ENCODE data around the gene LRRC34. TPM values are rescaled to one million over a fixed set of nuclear protein-coding genes. Genes with fewer than 3 reads are reported as not detected.

LRRC34 gene
- total RNA-seq, 6 donors from 2014 or later, result 0.78 to 12.9 (median 3.9) TPM

- peak; percentile 71 to 94 for DNase-seq
- H3K4me1 ChIP-seq, result peaks cover 0 to 9% (median 5%) of the 10 kb centered on the region in 4 donors
- peak; percentile 8 to 16 for TF ChIP-seq POLR2AphosphoS5 (IDR thresholded peaks at IDR 0.05)
- TF ChIP-seq, protein P1, sequence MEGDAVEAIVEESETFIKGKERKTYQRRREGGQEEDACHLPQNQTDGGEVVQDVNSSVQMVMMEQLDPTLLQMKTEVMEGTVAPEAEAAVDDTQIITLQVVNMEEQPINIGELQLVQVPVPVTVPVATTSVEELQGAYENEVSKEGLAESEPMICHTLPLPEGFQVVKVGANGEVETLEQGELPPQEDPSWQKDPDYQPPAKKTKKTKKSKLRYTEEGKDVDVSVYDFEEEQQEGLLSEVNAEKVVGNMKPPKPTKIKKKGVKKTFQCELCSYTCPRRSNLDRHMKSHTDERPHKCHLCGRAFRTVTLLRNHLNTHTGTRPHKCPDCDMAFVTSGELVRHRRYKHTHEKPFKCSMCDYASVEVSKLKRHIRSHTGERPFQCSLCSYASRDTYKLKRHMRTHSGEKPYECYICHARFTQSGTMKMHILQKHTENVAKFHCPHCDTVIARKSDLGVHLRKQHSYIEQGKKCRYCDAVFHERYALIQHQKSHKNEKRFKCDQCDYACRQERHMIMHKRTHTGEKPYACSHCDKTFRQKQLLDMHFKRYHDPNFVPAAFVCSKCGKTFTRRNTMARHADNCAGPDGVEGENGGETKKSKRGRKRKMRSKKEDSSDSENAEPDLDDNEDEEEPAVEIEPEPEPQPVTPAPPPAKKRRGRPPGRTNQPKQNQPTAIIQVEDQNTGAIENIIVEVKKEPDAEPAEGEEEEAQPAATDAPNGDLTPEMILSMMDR (IDR thresholded peaks at IDR 0.05), result peak in 2 of 6 experiments; percentile 12 to 15
- TF ChIP-seq EP300 (IDR thresholded peaks at IDR 0.05), result no peak
- 0 to 3% methylated on average over 11 to 38 of the region's 46 CpGs for WGBS, 2 donors
- peak overlapping the region; percentile 93 to 99 (median 96) for H3K27ac ChIP-seq
- no peaks in the 10 kb centered on the region for H3K36me3 ChIP-seq
- H3K27me3 ChIP-seq, result no peaks in the 10 kb centered on the region
- H3K4me3 ChIP-seq, result peak overlapping the region; percentile 56 to 89 (median 72)
- no peaks in the 10 kb centered on the region for H3K9me3 ChIP-seq
- peak; percentile 78 to 87 for ATAC-seq (ENCODE audit: low FRiP score in 2 of 2)
Measured at GRCh38 chr3:169764312-169764881, 48.3 kb downstream of the LRRC34 start.

- no peak overlapping the region for H3K27ac ChIP-seq
- no peaks in the 10 kb centered on the region for H3K36me3 ChIP-seq
- 87 to 90% methylated on average over 4 of the region's 4 CpGs for WGBS, 2 donors
- peaks cover 0 to 9% (median 5%) of the 10 kb centered on the region in 4 donors for H3K4me1 ChIP-seq
- no peaks in the 10 kb centered on the region for H3K27me3 ChIP-seq
- H3K4me3 ChIP-seq, result no peak overlapping the region
- TF ChIP-seq EP300 (IDR thresholded peaks at IDR 0.05) (no peak), POLR2A (IDR thresholded peaks at IDR 0.05) (no peak), POLR2AphosphoS5 (IDR thresholded peaks at IDR 0.05) (no peak)
- TF ChIP-seq, protein P1 (IDR thresholded peaks at IDR 0.05), result no peak
- no peaks in the 10 kb centered on the region for H3K9me3 ChIP-seq
- DNase-seq (no peak), ATAC-seq (ENCODE audit: low FRiP score in 2 of 2) (no peak)
Measured at GRCh38 chr3:169760479-169760878, 52.2 kb downstream of the LRRC34 start.

- ATAC-seq (ENCODE audit: low FRiP score in 2 of 2), result no peak
- Histone ChIP-seq H3K4me3 (no peak overlapping the region), H3K27ac (no peak overlapping the region), H3K4me1 (peaks cover 0 to 9% (median 5%) of the 10 kb centered on the region in 4 donors), H3K27me3 (no peaks in the 10 kb centered on the region), H3K9me3 (no peaks in the 10 kb centered on the region), H3K36me3 (no peaks in the 10 kb centered on the region)
- 49 to 72% methylated on average over 2 of the region's 2 CpGs for WGBS, 2 donors
- TF ChIP-seq EP300 (IDR thresholded peaks at IDR 0.05), result no peak
- TF ChIP-seq, protein P1 (IDR thresholded peaks at IDR 0.05), result no peak
- TF ChIP-seq POLR2A (IDR thresholded peaks at IDR 0.05), result no peak
- no peak for TF ChIP-seq POLR2AphosphoS5 (IDR thresholded peaks at IDR 0.05)
- DNase-seq, result no peak
Measured at GRCh38 chr3:169759256-169759655, 53.4 kb downstream of the LRRC34 start.

GRCh38 chr3:169758359-169758994 lies 54.2 kb downstream of the LRRC34 start:
- Histone ChIP-seq H3K36me3 (no peaks in the 10 kb centered on the region), H3K27me3 (no peaks in the 10 kb centered on the region), H3K9me3 (no peaks in the 10 kb centered on the region), H3K4me1 (peaks cover 0 to 4% (median 0%) of the 10 kb centered on the region in 4 donors), H3K27ac (no peak overlapping the region), H3K4me3 (no peak overlapping the region)
- DNase-seq (no peak), ATAC-seq (ENCODE audit: low FRiP score in 2 of 2) (no peak)
- TF ChIP-seq POLR2A (IDR thresholded peaks at IDR 0.05) (no peak), EP300 (IDR thresholded peaks at IDR 0.05) (no peak), POLR2AphosphoS5 (IDR thresholded peaks at IDR 0.05) (no peak)
- TF ChIP-seq, protein P1 (IDR thresholded peaks at IDR 0.05), result no peak
- 46 to 49% methylated on average over 5 of the region's 5 CpGs for WGBS, 2 donors
